Left lobe of liver (tissue), 2 donors: ENCODE data around the gene S100A4. TPM values are rescaled to one million over a fixed set of nuclear protein-coding genes. Genes with fewer than 3 reads are reported as not detected.
"Not testable (repeated sequence)": the region's sequence is repeated elsewhere in the genome, so short reads cannot be mapped to it uniquely, and the experiment has no call there.

Experiments
- ATAC-seq: fragments of 200-7000 bp; cut with Tn5 transposase; one replicate; pipeline ENCODE4 v1.9.1; 2020; ENCODE audit warnings: mild to moderate bottlenecking, moderate library complexity
- DNase-seq: peaks from one replicate; pipeline ENCODE4 v3.0.0-alpha.2; 2020; ENCODE audit warnings: low spot score
- total RNA-seq: library from RNA; stranded (reverse); gene quantifications from one replicate; pipeline ENCODE4 v1.2.1, GENCODE V29; 2021
- donor health status: DM: no; HTN: no; CAD: no; lungs with moderate emphysema.
- donor health status: DM: no; HTN: yes; CAD: no.

Gene S100A4
- total RNA-seq, 1 donor from 2014 or later, result 7.1 TPM

DNA sequence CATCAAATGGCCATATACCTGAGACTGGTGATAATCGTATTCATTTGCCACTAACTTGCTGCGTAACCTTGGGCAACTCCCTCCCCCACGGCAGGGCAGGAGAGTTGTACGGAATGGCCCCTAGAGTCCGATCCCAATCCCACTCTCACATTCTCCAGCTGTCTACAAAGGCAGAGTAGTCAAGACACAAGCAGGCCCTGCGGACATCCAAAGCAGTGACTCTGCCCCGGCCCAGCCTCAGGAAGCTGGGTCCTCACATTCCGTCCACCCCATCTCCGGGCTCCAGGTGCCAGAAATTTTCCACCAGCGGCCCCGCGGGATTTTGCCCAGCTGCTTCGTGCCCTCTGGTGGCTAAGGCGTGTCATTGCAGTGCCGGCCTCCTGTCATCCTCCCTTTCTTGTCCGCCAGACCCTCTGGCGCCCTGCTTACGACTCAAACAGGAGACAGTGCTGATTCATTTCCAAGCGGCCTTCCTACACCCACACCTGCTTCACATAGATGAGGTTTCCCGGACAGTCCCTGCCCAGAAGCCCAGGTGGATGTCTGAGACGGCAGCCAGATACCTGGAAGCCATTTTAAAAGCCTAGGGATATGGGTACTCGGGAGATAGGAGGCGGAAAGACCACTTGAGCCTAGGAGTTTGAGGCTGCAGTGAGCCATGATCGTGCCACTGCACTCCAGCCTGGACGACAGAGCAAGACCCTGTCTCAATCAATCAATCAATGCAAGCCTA is 22.9 kb upstream of the S100A4 start:
- ATAC-seq, result peak; percentile 82

DNA sequence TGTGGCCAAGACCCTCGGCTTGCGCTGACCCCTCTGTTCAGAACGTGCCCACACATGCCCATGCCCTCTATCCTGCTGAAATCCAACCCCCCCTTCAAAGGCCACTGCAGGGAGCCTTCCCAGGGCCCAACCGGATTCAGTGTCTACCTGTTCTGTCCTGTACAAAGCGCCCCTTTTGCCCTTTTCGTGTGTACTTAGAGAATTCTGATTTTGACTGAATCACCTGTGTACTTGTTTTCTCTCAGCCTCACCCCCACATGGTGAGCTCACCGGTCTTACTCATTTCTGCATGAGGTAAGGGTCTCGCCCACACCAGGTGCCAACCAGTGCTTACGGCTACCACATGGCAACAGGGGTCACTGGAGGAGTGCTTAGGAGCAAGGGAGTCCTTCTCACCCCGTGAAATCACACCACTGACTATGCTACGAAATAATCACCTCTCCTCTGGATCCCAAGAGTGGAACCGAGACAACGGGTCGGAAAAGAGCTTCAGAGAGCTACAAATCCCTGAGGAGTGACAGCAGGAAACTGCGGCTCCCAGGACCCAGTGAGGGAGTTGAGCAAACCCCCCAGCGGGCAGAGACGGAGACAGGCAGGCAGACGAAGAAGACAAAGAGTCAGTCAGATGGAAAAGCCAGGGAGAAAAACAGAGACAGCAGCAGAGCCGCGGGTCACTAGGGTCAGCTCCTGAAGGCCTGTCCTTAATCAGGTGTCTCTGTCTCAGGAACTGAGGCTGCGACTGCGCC is 22.2 kb upstream of the S100A4 start:
- no peak for DNase-seq
- ATAC-seq, result no peak

More for the DNA sequence above, 22.9 kb upstream of the S100A4 start:
- DNase-seq, result peak; percentile 82

DNA sequence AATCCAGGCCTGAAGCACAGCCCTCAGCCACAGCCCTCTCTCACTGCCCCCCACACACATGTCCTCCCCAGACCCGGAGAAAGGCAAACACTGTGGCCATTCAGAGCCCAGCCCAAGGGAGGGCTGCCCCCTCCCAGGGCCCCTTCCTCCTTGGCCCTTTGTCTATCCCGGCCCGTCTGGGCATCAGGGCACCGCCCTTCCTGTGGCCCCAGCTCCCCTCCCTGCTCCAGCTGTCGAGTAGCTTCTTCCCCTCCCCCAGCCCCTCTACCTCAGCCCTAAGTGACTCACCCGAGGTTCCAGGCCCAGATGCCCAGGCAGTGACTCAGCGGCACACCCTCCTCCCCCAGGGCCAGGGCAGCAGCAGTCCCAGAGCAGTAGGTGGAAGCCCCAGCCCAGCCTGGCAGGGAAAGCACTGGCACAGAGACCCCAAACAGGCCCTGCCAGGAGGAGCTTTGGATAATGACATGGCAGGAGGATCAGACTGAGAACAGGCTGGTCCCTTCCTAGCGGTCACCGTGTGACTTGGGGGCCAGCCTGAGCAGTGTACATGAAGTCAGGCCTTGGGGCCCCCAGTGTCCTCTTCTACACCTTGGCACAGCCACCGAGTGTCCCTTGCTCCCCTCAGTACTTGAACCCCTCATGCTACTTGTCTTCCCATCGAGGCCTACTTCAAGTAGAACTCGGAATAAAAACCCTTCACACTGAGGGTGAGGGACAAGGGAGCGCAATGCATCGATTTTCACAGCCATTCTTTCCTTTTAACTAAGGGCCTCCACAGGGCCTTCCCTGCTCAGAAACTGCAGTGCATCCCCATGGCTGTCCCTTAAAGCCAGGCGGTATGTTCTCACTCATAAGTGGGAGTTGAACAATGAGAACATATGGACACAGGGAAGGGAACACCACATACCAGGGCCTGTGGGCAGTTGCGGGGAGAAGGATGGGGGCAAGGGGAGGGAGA is 21.1 kb upstream of the S100A4 start:
- ATAC-seq, result peak; percentile 58
- peak; percentile 73 for DNase-seq

DNA sequence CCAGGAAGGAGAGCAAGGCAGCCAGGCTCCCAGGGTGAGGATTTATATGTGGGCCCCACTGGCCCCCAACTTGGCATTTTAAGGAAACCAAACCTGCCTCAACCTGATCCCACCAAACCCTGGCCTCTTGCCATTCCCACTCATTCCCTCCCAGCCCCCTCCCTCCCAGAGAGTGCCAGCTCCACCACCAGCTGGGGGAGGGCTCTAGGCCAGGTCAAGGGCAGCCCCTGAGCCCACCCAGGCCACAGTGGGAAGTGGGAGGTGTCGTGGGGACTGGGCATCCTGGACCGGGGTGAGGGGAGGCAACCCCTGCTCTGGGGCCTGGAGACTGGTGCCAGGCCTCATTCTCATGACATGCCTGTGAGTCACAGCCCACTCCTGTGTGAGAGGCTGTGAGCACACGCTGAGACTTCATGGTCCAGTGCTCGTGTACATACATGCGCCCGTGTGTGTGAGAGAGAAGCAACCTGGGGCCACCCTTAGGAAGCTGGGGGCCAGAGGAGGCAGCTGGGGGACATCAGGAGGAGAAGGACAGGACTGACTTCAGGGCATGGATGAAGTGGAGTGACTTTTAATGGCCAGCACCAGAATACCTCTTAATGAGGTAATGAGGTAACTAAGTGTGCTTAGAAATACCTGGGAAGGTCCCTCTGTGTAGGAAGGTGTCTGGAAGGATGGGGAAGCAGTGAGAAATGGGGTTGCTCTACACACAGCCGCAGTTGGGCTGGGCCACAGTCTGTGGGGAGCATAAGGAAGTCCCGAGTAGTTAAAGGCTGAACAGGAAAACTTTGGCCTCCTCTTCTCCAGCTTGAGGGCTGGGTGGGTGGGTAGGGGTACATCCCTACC is 20.1 kb upstream of the S100A4 start, which contains the start of gene S100A2:
TSS of gene S100A2 (minus strand) at position 316 of the 846 bp plus-strand sequence. CDS start 1,967 bp downstream, outside the sequence.
- DNase-seq (no peak), ATAC-seq (peak; percentile 3)

DNA sequence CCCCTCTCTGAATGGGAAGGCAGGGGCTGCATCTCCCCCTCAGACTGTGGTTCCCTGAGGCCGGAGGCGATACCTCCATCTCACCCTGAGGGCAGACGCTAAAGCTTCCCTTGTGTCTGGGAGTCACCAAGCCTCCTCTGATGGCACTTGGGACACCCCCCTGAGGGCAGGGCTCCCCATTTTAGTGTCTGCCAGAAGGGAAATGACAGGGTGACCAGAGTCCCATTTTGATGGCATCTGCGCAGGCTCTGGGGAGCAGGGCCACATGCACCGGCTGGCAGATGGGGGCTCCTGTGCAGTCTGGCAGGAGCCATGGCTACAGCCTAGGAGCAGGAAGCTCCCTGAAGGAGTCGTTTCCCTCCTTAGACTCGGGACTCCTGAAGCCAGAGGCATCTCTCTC is 18.4 kb upstream of the S100A4 start:
- ATAC-seq, result no peak
- no peak for DNase-seq

DNA sequence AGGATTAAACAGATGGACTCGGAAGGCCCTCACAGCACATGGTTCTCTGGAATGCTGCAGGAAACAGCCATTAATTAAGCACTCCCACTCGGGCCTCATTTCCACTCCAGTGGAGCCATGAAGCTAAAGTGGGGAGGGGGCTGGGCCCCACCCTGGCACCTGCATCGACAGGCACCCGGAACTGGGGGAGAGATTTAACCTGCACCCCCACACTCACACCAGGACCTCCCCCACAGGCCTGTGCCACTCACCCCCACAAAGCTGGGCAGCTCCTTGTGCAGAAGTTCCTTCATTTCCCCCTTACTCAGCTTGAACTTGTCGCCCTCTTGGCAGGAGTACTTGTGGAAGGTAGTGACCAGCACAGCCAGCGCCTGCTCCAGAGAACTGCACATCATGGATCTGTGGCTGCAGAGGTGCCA is 17.9 kb upstream of the S100A4 start:
- ATAC-seq (no peak), DNase-seq (no peak)

DNA sequence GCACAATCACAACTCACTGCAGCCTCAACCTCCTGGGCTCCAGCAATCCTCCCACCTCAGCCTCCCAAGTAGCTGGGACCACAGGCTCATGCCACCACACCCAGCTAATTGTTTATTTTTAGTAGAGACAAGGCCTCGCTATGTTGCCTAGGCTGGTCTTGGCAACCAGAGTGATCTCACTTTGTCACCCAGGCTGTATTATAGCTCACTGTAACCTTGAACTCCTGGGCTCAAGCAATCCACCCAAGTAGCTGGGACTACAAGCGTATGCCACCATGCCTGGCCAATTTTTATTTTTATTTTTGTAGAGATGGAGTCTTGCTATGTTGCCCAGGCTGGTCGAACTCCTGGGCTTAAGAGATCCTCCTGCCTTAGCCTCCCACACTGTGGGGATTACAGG is 16.4 kb upstream of the S100A4 start:
- not testable (repeated sequence) for ATAC-seq, DNase-seq

DNA sequence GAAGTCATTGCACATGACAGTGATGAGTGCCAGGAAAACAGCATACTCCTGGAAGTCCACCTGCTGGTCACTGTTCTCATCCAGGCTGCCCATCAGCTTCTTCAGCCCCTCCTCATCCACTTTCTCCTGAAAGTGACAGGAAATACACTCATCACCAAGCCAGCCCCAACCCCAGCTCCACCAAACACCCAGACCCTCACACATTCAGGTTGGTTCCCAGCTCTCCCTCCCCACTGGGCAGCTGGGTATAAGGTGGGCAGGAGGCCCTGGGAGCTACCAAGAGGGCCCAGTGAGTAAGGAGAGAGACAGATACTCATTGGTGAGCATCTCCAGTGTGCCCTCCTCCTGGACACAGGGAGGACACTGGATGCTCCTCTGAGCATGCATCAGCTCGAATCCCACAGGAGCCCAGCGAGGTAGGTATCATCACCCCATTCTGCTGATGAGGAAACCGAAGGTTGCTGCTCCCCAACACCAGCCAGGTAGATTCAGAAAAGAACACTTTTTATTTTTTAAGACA is 15.9 kb upstream of the S100A4 start:
- no peak for DNase-seq
- no peak for ATAC-seq

DNA sequence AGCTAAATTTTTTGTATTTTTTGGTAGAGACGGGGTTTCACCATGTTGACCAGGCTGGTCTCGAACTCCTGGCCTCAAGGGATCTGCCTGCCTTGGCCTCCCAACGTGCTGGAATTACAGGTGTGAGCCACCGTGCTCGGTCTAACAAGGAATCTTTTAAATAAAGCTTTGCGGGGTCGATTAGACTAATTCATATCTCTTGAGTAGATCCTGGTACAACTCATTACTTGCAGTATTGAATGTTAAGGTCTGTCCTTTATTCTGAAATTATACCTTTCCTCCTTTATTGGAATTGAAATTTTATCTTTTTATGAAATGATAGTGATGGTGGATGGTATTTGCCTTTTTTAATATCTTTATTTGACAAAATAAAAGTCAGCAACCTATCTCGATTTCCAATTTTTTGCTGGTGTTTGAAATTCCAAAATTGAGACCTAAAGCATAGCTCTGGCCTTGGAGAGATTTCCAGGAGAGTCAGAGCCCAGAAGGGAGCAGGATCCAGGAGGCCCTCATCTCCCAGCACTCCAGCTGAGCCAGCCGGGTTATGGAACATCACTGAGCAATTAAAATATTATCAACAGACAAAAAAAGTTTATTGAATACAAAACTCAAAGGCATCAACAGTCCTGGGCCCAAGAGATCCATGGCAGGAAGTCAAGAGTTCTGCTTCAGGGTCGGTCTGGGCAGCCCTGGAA is 15.3 kb upstream of the S100A4 start:
- ATAC-seq, result no peak
- DNase-seq, result no peak

DNA sequence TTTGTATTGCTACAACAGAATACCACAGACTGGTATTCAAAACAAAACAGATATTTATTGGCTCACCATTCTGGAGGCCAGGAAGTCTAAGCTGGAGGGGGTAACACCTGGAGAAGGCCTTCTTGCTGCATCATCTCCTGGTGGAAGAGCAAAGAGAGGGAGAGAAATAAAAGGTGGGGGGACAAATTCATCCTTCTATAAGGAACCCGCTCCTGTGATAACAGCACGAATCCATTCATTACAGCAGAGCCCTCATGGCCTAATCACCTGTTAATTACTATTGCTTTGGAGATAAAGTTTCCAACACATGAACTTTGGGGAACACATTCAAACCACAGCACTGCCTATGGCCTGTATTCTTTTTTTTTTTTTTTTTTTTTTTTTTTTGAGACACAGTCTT is 14.6 kb upstream of the S100A4 start:
- DNase-seq (no peak), ATAC-seq (no peak)

DNA sequence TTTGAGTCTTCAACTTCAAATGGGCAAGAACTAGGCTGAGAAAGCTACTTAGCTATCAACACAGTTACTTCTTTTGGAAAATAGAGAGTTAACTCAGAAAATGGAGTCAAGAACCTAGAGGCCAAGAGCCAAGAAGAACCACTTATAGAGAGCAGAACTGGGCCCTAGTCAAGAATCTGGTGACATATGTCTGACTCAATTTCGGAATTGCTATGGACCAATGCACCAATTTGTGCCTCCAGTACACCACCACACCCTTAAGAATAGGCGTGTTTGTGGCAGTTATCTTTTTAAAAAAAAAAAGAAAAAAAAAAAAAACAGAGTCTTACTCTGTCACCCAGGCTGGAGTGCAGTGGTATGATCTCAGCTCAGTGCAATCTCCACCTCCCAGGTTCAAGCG is 12.3 kb upstream of the S100A4 start:
- no peak for ATAC-seq
- DNase-seq, result no peak

DNA sequence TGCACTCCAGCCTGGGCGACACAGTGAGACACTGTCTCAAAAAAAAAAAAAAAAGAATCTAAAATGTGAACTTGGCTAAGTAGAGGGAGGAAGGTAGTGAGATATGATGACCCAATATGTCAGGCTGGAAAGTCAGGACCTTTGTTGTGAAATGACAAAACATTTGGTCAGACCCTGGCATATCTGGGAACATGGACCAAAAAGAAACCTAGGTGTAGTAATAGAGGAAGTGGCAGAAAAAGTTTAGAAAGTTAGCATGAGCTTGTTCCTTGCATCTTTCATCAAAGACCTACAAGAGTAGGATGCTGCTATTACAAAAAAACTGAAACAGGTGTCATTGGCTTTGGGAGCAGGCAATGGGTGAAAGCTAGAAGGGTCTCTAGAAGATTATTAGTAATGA is 10.7 kb upstream of the S100A4 start:
- ATAC-seq (no peak), DNase-seq (no peak)

DNA sequence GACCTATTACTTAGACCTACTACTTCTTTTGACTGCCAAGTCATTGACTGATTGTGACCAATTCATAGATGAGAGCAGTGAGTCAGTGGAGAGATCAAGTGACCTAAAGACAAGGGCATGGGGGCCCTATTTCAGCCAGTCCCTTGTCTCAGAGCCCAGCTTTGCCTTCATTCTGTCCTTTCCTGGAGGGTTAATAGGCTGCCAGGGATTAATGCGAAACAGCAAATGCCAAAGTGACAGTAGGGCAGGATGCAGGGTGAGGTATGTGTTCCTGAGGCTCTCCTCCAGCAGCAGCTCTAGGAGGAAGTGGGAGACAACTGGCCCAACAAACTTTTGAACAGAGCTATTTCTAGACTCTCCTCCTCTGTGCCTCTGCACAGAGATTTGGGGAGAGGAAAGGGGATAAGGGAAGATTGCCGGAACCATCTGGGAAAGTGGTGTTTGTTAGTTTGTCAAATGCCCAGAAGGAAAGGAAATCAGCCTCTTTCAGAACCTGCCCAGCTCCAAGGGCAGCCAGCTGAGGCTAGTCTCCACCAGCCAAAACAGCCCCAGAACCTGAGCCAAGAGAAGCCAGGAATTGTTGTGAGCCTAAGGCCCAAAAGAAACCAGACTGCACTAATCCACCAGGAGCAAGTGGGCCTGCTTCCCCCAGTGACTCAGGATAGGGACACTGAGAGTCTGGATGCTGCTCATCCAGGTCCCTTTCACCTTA is 8.4 kb upstream of the S100A4 start:
- no peak for DNase-seq
- no peak for ATAC-seq

DNA sequence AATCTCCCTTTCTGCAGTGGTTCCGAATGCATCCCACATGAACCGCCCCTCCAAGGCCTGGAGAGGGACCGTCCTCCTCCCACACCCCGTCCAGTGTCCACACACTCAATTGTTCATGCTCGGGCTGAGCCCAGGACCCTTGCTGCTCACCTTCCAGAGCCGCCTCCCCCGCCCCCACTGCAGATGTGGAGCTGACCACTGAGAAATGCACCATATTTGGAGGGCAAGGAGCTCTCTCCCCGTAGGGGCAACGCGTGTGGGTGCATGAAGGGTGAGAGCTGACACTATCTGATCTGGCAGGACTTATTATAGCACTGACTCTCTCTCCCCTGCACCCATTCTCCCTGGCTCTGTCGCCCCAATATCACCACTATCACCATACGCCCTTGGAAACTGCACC is 7.5 kb upstream of the S100A4 start:
- DNase-seq, result no peak
- ATAC-seq, result no peak

DNA sequence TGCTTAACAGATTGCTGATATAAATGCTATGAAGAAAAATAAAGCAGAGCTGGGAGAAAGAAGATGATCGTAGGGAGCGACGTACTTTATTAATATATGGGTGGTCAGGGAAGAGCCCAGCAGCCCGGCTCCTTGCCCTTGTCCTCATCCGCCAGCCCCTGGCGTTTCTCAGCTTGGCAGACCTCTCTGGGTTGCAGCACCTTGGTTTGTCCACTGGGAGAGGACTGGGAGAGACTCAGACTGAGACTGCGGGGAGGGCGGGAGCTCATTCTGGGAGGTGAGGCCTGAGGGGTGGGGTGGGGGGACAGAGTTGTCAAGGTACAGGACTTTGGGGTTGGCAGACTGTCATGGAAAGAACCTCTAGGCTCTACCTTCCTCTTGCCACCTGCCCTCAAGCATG is 6.7 kb upstream of the S100A4 start:
- no peak for ATAC-seq
- no peak for DNase-seq

DNA sequence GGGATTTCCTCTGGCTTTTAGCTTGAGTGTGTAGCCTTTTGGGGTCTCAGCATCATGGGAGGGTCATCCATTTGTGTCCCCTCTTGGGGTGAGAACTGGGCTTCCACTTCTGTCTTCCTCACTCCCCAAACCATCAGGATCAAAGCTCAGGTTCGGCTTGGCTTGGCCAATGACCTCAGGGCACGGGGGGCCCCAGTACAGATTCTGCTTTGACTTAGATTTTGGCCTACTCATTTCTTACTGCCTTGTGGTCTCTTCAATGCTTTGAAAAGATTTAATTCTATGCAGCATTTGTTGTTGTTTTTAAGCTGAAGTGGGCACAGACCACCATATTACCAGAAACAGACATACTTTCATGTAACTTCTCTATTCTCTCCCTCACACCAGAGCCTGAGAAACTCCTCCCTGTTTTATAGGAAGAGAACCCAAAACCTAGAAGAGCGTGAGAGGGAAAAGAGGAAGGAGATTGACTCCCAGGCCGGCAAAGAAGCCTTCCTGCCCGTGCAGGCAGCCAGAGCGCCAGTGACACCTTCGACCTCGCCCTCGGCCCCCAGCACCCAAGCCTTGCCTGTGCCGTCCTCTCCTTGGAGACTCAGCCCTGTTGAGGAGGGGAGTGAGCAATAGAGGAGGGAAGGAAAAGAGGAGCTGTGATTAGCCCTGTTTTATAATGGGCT is 5.4 kb upstream of the S100A4 start:
- no peak for DNase-seq
- no peak for ATAC-seq

DNA sequence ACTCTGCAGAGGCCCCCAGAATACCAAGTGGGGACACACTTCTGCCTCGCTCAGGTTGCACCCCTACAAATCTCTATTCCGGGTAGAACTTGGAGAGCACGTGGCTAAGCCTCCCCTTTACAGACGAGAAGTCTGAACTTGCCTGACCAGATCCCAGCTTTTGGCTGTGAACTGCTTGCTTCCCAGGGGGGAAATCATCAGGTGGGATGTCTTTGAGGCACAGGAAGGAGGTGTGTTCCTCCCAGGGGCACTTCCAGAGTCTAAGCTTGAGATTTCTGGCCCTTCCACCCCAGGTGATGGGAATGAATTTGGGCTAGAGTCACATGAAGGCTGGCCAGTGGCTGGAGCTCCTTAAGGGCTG is 4.8 kb upstream of the S100A4 start:
- ATAC-seq, result no peak
- no peak for DNase-seq

DNA sequence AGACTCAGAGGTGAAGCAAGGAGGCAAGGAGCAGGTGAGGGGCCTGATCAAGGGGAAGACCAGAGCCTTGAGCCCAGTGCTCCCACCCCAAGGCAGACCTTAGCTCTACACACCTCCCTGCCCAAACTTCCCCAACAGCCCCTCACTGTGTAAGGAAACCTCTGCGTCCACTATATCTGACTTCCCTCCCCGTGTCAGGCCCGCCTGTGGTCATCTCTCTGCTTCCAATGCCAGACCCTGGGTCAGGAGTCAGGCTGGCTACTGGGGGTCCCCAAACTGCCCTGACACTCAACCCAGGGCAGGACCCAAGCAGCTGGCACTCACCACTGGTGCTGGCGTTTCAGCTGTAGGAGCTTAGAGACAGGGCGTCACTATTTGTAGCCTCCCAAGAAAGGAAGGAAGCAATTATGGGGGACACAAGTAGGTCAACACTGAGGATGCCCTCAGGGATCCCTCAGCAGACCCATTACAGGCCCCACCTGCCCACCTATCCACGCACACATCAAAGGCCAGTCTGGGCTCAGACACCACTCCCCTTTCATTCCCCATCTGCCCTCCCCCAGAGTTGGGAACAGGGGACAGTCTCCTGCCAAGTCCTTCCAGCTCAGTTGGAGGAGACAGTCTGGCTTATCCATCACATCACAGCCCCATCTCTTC is 4.3 kb upstream of the S100A4 start:
- no peak for DNase-seq

More for the DNA sequence above, 4.3 kb upstream of the S100A4 start:
- no peak for ATAC-seq
